HG02884 (cell line): ENCODE results near the gene MACIR.
"Not testable (repeated sequence)": the region's sequence is repeated elsewhere in the genome, so short reads cannot be mapped to it uniquely, and the experiment has no call there.

Experiments used
- ATAC-seq: cut with Tn5 transposase; IDR thresholded peaks from one replicate; pipeline ENCODE4 v1.9.1; 2021; ENCODE audit warnings: mild to moderate bottlenecking, moderate library complexity; ENCODE audit not compliant: unreplicated experiment

Gene MACIR, protein sequence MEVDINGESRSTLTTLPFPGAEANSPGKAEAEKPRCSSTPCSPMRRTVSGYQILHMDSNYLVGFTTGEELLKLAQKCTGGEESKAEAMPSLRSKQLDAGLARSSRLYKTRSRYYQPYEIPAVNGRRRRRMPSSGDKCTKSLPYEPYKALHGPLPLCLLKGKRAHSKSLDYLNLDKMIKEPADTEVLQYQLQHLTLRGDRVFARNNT

GRCh38 chr5:103258368-103258956, at the start of gene MACIR:
Gene MACIR (plus strand): TSS chr5:103258763. CDS start chr5:103275920, 17,157 bp downstream.
- ATAC-seq = peak; percentile 80

GRCh38 chr5:103209065-103209464, 49.5 kb upstream of the MACIR start:
- no peak for ATAC-seq

GRCh38 chr5:103210952-103211351, 47.6 kb upstream of the MACIR start:
- ATAC-seq = no peak

GRCh38 chr5:103211576-103212561, 46.7 kb upstream of the MACIR start:
- ATAC-seq = peak; percentile 58

- ATAC-seq = no peak
These were observed 42.4 kb upstream of the MACIR start for GRCh38 chr5:103216137-103216536.

DNA sequence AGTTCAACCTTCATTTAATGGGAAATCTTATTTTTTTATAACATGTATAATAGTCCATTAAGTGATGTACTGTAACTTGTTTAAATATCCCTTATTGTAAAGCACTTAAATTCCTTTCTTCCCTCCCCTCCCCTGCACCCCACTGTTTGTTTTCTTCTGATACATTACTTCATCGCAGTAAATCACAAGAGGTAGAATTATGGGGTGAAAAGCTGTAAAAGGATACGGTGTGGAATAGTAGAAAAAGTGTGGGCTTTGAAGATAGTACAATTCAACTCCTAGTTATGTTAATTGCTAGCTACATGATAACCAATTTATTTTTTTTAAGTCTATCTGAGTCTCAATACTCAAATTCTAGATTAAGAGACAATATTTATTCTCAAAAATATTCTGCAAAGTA, 41.9 kb upstream of the MACIR start:
- no peak for ATAC-seq

- ATAC-seq = no peak
These were observed 41.5 kb upstream of the MACIR start for GRCh38 chr5:103217101-103217500.

GRCh38 chr5:103218164-103218563, 40.4 kb upstream of the MACIR start:
- no peak for ATAC-seq

DNA sequence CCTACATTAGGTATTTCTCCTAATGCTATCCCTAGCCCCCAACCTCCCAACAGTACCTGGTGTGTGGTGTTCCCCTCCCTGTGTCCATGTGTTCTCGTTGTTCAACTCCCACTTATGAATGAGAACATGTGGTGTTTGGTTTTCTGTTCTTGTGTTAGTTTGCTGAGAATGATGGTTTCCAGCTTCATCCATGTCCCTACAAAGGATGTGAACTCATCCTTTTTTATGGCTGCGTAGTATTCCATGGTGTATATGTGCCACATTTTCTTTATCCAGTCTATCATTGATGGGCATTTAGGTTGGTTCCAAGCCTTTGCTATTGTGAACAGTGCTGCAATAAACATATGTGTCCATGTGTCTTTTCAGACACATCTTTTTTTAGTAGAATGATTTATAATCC, 39.5 kb upstream of the MACIR start:
- ATAC-seq = not testable (repeated sequence)

- ATAC-seq = no peak
These were observed 35.3 kb upstream of the MACIR start for GRCh38 chr5:103223031-103223955.

DNA sequence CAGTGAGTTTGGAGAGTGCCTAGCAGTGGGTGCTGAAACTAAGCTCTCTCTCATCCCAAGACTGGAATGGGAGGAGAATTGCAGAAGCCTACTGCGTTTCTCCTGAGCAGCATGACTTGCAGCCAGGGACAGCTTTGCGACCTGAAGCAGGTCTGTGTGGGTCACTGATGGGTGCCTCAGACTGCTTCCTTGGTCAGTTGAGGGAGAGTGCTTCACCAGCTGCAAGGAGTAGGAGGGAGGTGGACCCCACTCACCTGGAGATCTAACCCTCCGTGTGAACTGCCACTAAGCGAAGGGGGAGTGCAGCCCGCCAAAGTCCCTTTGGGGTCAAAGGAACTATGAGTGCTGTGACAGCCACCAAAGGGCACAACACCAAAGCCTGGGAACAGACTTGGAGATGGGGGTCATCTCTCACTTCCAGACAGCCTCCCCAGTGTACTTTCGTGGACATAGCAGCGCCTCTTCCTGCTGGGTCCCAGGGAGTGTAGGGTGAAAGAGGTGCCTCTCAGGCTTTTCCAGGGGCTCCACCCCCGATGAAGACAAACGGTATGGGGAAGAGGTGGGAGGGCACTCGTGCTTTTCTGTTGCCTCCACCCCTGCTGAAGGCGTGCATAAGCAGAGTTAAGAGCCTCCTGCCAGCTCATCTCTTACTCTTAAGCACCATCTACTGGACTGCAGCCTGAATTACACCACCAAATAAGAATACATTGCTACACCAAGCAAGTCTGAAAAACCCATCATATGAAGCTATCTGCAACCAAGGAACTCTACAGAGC, 34.3 kb upstream of the MACIR start:
- ATAC-seq = peak; percentile 83

- no peak for ATAC-seq
These were observed 33.7 kb upstream of the MACIR start for GRCh38 chr5:103224894-103225246.

- no peak for ATAC-seq
These were observed 30.5 kb upstream of the MACIR start for GRCh38 chr5:103228061-103228460.

DNA sequence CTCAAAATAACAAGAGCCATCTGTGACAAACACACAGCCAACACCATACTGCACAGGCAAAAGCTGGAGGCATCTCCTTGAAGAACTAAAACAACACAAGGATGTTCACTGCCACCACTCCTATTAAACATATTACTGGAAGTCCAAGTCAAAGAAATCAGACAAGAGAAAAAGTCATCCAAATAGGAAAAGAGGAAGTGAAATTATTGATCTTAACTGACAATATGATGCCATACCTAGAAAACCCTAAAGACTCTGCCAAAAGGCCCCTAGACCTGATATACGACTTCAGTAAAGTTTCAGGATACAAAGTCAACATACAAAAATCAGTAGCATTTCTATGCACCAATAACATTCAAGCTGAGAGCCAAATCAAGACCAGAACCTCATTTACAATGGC, 30.0 kb upstream of the MACIR start:
- no peak for ATAC-seq

DNA sequence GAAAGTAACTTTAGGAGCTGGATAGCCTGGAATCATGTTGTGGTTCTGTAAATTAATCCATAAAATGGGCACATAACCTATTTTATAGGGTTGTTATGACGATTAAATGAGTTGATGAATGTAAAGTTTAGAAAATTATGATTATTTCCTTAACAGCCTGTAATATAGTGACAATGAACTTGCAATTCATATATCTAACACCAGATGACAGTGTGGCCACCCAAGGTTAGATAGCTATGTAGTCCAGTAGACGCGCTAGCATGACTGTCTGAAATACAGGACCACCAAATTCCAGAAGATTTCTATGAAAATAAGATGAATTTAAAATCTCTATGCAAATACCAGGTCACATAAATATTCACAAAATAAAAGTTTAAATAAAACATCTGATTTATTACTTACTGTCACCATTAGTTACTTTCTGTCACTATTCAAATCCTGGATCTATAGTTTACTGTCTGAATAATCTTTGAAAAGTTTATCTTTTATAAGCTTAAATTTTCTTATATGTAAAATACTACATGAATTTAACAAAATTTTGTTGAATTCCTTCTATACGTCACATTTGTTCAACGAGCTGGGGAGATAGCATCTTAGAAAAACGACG, 26.1 kb upstream of the MACIR start:
- peak; percentile 87 for ATAC-seq

- ATAC-seq = no peak
These were observed 24.2 kb upstream of the MACIR start for GRCh38 chr5:103234239-103234975.

GRCh38 chr5:103235891-103236290, 22.7 kb upstream of the MACIR start:
- no peak for ATAC-seq

- no peak for ATAC-seq
These were observed 20.8 kb upstream of the MACIR start for GRCh38 chr5:103237778-103238177.

- ATAC-seq = no peak
These were observed 14.9 kb upstream of the MACIR start for GRCh38 chr5:103243665-103244064.
